Natural killer cell (primary cell): ENCODE data around the gene ADGRB3. TPM values are rescaled to one million over a fixed set of nuclear protein-coding genes. Genes with fewer than 3 reads are reported as not detected.

ENCODE experiments used
- ATAC-seq, 3 donors: fragments of 150-1000 bp in 2 of 3; fragments of 200-7000 bp in 1 of 3; cut with Tn5 transposase; 1 replicate in 1 of 3; 2 replicates in 2 of 3; pipeline ENCODE4 v1.10.0; 2021; ENCODE audit warnings: mild to moderate bottlenecking in 2 of 3, moderate library complexity in 2 of 3
- DNase-seq, 2 donors: peaks; one replicate each; pipeline versions ENCODE4 v3.0.0 to v3.0.0-alpha.2; 2013 to 2021; ENCODE audit warnings: mixed read lengths in 1 of 2
- H3K27ac ChIP-seq: one replicate; pipeline ENCODE4 v1.5.1; 2013; ENCODE audit warnings: mild to moderate bottlenecking, low read length
- H3K27me3 ChIP-seq: one replicate; pipeline ENCODE4 v1.6.1; 2013; ENCODE audit warnings: low read length; ENCODE audit not compliant: control insufficient read depth, insufficient read depth
- H3K36me3 ChIP-seq: one replicate; pipeline ENCODE4 v1.6.1; 2013; ENCODE audit warnings: low read length; ENCODE audit not compliant: control insufficient read depth, insufficient read depth
- H3K4me1 ChIP-seq: one replicate; pipeline ENCODE4 v1.6.1; 2013; ENCODE audit warnings: low read length; ENCODE audit not compliant: control insufficient read depth, insufficient read depth
- H3K4me3 ChIP-seq: one replicate; pipeline ENCODE4 v1.5.1; 2013; ENCODE audit warnings: low read length
- H3K9me3 ChIP-seq: one replicate; pipeline ENCODE4 v1.6.1; 2013; ENCODE audit warnings: low read length; ENCODE audit not compliant: control insufficient read depth, insufficient read depth
- H3K27ac Mint-ChIP-seq, 2 donors: one replicate each; pipeline ENCODE4 v1.8.0; 2022; ENCODE audit warnings: mild to moderate bottlenecking in 2 of 2, mixed read lengths in 2 of 2, moderate library complexity in 1 of 2
- H3K27me3 Mint-ChIP-seq, 2 donors: one replicate each; pipeline ENCODE4 v1.8.0; 2022; ENCODE audit warnings: low read depth in 2 of 2, mixed read lengths in 2 of 2
- H3K36me3 Mint-ChIP-seq: one replicate; pipeline ENCODE4 v1.8.0; 2022; ENCODE audit warnings: mixed read lengths
- H3K4me1 Mint-ChIP-seq, 2 donors: one replicate each; pipeline ENCODE4 v1.8.0; 2022; ENCODE audit warnings: mixed read lengths in 2 of 2
- H3K4me3 Mint-ChIP-seq: one replicate; pipeline ENCODE4 v1.8.0; 2022; ENCODE audit warnings: mild to moderate bottlenecking, moderate library complexity, mixed read lengths
- H3K9me3 Mint-ChIP-seq, 2 donors: one replicate each; pipeline ENCODE4 v1.8.0; 2022; ENCODE audit warnings: mixed read lengths in 2 of 2
- WGBS: methylation state at CpG from one replicate; pipeline ENCODE4 v1.1.7; 2013; ENCODE audit warnings: missing lambda C conversion rate; ENCODE audit not compliant: insufficient coverage; 5-methylcytosine and 5-hydroxymethylcytosine counted together
- intact Hi-C: fragments of 100-400 bp; cut with micrococcal nuclease; formaldehyde crosslinking; loops from one replicate; pipeline ENCODE4 v1.14.2; 2022
- total RNA-seq, 4 donors: library from RNA; stranded (reverse); fragments of 120-200 nt in 1 of 4; gene quantifications; one replicate each; pipeline versions ENCODE4 v1.2.3 to v1.2.4, GENCODE V29; 2013 to 2022
- TF ChIP-seq, protein P1 (sequence below): fragments of 200-600 bp; IDR thresholded peaks from one replicate; pipeline ENCODE4 v1.8.0; 2022; ENCODE audit warnings: antibody characterized with exemption

The ADGRB3 gene
- total RNA-seq, 3 donors from 2014 or later (not counting 1 experiment from before 2014, with no cell fraction given), result not detected

DNA sequence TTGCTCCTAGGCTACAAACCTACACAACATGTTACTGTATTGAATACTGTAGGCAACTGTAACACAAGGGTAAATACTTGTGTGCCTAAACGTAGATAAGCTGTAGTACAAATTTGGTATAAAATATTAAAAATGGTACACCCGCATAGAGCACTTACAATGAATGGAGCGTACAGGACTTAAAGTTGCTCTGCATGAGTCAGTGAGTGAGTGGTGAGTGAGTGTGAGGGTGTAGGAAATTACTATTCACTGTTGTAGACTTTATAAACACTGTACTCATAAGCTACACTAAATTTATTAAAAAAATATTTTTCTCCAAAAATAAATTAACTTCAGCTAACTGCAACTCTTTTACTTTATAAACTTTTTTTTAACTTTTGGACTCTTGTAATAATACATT lies 391.6 kb downstream of the ADGRB3 start:
- H3K27ac Mint-ChIP-seq, result no peak overlapping the region
- H3K4me1 ChIP-seq, result no peaks in the 10 kb centered on the region
- no peak overlapping the region for H3K4me3 Mint-ChIP-seq
- H3K4me1 Mint-ChIP-seq, result no peaks in the 10 kb centered on the region
- H3K36me3 Mint-ChIP-seq, result no peaks in the 10 kb centered on the region
- intact Hi-C loops, result no loop called here
- H3K27me3 ChIP-seq, result no peaks in the 10 kb centered on the region
- peaks cover 2% of the 10 kb centered on the region for H3K9me3 ChIP-seq
- no peak for ATAC-seq
- H3K9me3 Mint-ChIP-seq, result peaks cover 15 to 22% of the 10 kb centered on the region in 2 donors
- H3K27ac ChIP-seq, result no peak overlapping the region
- DNase-seq, result no peak
- no peaks in the 10 kb centered on the region for H3K27me3 Mint-ChIP-seq
- 62% methylated on average over 3 of the region's 3 CpGs for WGBS
- H3K36me3 ChIP-seq, result no peaks in the 10 kb centered on the region
- TF ChIP-seq, protein P1, sequence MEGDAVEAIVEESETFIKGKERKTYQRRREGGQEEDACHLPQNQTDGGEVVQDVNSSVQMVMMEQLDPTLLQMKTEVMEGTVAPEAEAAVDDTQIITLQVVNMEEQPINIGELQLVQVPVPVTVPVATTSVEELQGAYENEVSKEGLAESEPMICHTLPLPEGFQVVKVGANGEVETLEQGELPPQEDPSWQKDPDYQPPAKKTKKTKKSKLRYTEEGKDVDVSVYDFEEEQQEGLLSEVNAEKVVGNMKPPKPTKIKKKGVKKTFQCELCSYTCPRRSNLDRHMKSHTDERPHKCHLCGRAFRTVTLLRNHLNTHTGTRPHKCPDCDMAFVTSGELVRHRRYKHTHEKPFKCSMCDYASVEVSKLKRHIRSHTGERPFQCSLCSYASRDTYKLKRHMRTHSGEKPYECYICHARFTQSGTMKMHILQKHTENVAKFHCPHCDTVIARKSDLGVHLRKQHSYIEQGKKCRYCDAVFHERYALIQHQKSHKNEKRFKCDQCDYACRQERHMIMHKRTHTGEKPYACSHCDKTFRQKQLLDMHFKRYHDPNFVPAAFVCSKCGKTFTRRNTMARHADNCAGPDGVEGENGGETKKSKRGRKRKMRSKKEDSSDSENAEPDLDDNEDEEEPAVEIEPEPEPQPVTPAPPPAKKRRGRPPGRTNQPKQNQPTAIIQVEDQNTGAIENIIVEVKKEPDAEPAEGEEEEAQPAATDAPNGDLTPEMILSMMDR, result no peak
- no peak overlapping the region for H3K4me3 ChIP-seq

DNA sequence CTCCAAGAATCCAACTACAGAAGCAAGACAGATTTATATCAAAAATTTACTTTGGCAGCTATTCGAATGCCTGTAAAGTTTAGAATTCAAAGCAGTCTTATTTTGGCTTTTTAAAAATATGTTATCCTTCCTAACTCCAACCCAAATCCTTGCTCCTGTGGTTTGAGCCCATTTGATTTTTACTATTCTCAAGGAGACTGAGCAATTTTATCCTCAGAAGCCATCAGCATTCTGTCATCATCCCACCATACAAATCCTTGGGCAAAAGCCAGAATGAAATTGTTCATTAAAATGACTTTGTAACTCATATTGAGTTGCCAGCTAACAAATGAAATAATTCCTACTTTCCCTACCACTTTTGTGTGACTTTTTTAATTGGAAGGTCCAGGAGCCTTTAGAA lies 392.8 kb downstream of the ADGRB3 start:
- Histone ChIP-seq H3K27ac (no peak overlapping the region), H3K27me3 (no peaks in the 10 kb centered on the region), H3K4me1 (no peaks in the 10 kb centered on the region), H3K4me3 (no peak overlapping the region), H3K36me3 (no peaks in the 10 kb centered on the region), H3K9me3 (peaks cover 3% of the 10 kb centered on the region)
- no peaks in the 10 kb centered on the region for H3K4me1 Mint-ChIP-seq
- TF ChIP-seq, protein P1, result no peak
- no peak overlapping the region for H3K4me3 Mint-ChIP-seq
- no peaks in the 10 kb centered on the region for H3K36me3 Mint-ChIP-seq
- peaks cover 15 to 22% of the 10 kb centered on the region in 2 donors for H3K9me3 Mint-ChIP-seq
- 90% methylated on average over 1 of the region's 1 CpG for WGBS
- H3K27ac Mint-ChIP-seq, result no peak overlapping the region
- ATAC-seq (no peak), DNase-seq (no peak)
- no peaks in the 10 kb centered on the region for H3K27me3 Mint-ChIP-seq
- intact Hi-C loops, result no loop called here

DNA sequence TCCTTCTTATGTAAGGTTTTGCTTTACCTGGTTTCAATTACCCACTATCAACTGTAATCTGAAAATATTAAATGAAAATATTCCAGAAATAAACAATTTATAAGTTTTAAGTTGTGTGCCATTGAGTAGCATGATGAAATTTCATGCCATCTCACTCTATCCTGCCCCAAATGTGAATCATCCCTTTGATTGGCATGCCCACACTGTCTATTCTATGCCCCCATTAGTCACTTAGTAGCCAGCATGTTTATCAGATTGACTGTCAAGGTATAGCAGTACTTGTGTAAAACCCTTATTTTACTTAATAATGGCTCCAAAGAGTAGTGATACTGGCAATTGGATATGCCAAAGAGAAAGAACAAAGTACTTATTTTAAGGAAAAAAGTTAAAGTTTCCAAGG lies 403.8 kb downstream of the ADGRB3 start:
- no peaks in the 10 kb centered on the region for H3K4me1 Mint-ChIP-seq
- Histone ChIP-seq H3K4me3 (no peak overlapping the region), H3K4me1 (no peaks in the 10 kb centered on the region), H3K36me3 (no peaks in the 10 kb centered on the region), H3K27ac (no peak overlapping the region), H3K27me3 (no peaks in the 10 kb centered on the region), H3K9me3 (peaks cover 3% of the 10 kb centered on the region)
- no peaks in the 10 kb centered on the region for H3K36me3 Mint-ChIP-seq
- H3K9me3 Mint-ChIP-seq, result peaks cover 14 to 17% of the 10 kb centered on the region in 2 donors
- DNase-seq (no peak), ATAC-seq (no peak)
- intact Hi-C loops, result no loop called here
- no peak overlapping the region for H3K4me3 Mint-ChIP-seq
- TF ChIP-seq, protein P1, result no peak
- no peaks in the 10 kb centered on the region for H3K27me3 Mint-ChIP-seq
- H3K27ac Mint-ChIP-seq, result no peak overlapping the region

DNA sequence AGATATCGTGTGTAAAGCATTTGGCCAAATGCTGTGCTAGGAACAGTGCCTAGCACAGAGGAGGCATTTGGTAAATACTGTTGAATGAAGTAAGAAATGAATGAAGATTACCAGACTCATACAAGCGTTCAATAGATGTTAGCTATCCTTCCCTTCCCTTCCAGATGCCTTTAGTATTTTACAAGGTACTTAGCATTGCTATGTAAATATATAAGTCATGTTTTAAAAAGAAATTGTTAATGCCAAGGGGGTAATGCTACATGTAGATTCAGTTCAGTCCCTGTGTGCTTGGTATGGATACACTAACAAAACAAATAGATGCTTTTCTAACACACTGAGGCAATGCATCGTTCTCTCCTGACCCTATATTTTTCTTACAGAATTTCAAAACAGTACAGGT lies 407.2 kb downstream of the ADGRB3 start:
- H3K27ac ChIP-seq, result no peak overlapping the region
- TF ChIP-seq, protein P1, result no peak
- no peak overlapping the region for H3K4me3 ChIP-seq
- H3K27me3 ChIP-seq, result no peaks in the 10 kb centered on the region
- Mint-ChIP-seq H3K27me3 (no peaks in the 10 kb centered on the region), H3K36me3 (no peaks in the 10 kb centered on the region), H3K4me1 (no peaks in the 10 kb centered on the region), H3K27ac (no peak overlapping the region), H3K4me3 (no peak overlapping the region), H3K9me3 (peaks cover 12% of the 10 kb centered on the region in 2 donors)
- no peaks in the 10 kb centered on the region for H3K36me3 ChIP-seq
- no peaks in the 10 kb centered on the region for H3K4me1 ChIP-seq
- DNase-seq, result no peak
- no peak for ATAC-seq
- WGBS, result 93% methylated on average over 3 of the region's 3 CpGs
- intact Hi-C loops, result no loop called here
- H3K9me3 ChIP-seq, result peaks cover 3% of the 10 kb centered on the region
